ENCODE data around the gene SPHK1. TPM values are rescaled to one million over a fixed set of nuclear protein-coding genes. Genes with fewer than 3 reads are reported as not detected.

The SPHK1 gene
- total RNA-seq, 1 experiment from 2014 or later, result 18.2 TPM

DNA sequence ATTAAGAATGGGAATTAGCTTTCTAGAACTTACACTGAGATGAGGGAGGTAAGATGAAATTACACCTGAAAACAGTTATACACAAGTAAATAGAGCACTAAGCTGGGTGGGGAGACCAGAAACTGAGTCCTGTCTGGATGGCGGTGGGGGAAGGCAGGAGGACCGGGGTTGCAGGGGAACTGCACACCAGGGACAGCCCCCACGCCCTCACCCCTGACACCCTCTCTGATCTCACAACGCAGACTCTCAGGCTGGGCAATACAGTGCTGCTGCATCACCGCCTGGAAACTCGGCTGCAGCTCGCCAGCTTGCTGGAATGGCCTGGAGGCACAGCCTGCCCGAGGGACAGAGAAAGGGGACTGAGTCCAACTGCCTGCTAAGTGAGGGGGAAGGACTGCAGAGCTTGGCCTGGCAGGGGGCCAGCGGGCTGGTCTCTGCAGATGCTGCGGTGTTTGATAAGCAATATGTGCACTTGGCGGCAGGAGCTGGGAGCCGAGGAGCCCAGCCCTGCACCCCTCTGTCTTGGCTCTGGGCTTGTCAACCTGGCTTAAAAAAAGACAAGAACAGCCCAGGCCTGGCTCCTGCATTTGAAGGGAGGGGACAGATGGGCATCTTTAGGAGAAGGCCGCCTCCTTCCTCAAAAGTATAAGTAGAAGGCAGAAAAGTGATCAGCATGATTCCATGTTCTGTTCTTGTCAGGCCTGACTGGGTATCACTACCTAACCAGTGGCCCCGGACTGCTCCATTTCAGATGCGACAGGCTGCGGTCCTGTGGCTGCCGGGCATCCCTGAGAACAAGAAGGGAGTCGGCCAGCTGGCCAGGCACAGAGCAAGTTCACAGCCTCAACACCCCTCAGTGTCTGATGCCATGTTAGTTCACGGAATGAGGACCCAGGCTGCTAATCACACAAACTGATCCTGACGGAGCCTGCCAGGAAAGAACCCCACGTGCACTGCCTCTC is 30.2 kb downstream of the SPHK1 start:
- ChIA-PET POLR2A (interaction anchor here (0.5 to 0.6 kb wide), 2 partner anchors 11 to 91 kb away, joined by 5 to 12 read pairs; no protein-coding TSS in a partner anchor), CTCF (no interaction called here)
- in situ Hi-C loops (cut with HindIII; ENCODE audit: low pct_unique_long_range_greater_than_20kb, low sequenced_read_pairs), result no loop called here
- no peak overlapping the region for H3K4me3 ChIP-seq (ENCODE audit: low read depth in 2 of 2, low read length in 2 of 2)
- H3K9me3 ChIP-seq (ENCODE audit: control insufficient read depth, insufficient read depth, low read depth, low read length), result no peaks in the 10 kb centered on the region
- H3K27me3 ChIP-seq (ENCODE audit: control insufficient read depth, insufficient read depth, low read length), result no peaks in the 10 kb centered on the region
- ATAC-seq, result no peak
- intact Hi-C loops (cut with micrococcal nuclease; ENCODE audit: unreplicated experiment), result no loop called here
- H3K27ac ChIP-seq (ENCODE audit: low read length), result no peak overlapping the region
- no peaks in the 10 kb centered on the region for H3K4me1 ChIP-seq (ENCODE audit: control insufficient read depth, insufficient read depth, low read length)
- BruUV-seq (replicated peaks), result no TSS peak
- TF ChIP-seq TCF7L2 (IDR thresholded peaks at IDR 0.05; ENCODE audit: low read depth, low read length) (no peak), POLR2AphosphoS5 (IDR thresholded peaks at IDR 0.05; ENCODE audit: low read depth, low read length) (no peak), SIN3A (IDR thresholded peaks at IDR 0.05; ENCODE audit: borderline replicate concordance, insufficient read depth, low read depth, low read length) (no peak)
- TF ChIP-seq, protein P1, sequence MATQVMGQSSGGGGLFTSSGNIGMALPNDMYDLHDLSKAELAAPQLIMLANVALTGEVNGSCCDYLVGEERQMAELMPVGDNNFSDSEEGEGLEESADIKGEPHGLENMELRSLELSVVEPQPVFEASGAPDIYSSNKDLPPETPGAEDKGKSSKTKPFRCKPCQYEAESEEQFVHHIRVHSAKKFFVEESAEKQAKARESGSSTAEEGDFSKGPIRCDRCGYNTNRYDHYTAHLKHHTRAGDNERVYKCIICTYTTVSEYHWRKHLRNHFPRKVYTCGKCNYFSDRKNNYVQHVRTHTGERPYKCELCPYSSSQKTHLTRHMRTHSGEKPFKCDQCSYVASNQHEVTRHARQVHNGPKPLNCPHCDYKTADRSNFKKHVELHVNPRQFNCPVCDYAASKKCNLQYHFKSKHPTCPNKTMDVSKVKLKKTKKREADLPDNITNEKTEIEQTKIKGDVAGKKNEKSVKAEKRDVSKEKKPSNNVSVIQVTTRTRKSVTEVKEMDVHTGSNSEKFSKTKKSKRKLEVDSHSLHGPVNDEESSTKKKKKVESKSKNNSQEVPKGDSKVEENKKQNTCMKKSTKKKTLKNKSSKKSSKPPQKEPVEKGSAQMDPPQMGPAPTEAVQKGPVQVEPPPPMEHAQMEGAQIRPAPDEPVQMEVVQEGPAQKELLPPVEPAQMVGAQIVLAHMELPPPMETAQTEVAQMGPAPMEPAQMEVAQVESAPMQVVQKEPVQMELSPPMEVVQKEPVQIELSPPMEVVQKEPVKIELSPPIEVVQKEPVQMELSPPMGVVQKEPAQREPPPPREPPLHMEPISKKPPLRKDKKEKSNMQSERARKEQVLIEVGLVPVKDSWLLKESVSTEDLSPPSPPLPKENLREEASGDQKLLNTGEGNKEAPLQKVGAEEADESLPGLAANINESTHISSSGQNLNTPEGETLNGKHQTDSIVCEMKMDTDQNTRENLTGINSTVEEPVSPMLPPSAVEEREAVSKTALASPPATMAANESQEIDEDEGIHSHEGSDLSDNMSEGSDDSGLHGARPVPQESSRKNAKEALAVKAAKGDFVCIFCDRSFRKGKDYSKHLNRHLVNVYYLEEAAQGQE (IDR thresholded peaks at IDR 0.05; ENCODE audit: insufficient read depth in 1 of 2, low read depth in 2 of 2, low read length in 1 of 2), result no peak
- TF ChIP-seq, protein P2, sequence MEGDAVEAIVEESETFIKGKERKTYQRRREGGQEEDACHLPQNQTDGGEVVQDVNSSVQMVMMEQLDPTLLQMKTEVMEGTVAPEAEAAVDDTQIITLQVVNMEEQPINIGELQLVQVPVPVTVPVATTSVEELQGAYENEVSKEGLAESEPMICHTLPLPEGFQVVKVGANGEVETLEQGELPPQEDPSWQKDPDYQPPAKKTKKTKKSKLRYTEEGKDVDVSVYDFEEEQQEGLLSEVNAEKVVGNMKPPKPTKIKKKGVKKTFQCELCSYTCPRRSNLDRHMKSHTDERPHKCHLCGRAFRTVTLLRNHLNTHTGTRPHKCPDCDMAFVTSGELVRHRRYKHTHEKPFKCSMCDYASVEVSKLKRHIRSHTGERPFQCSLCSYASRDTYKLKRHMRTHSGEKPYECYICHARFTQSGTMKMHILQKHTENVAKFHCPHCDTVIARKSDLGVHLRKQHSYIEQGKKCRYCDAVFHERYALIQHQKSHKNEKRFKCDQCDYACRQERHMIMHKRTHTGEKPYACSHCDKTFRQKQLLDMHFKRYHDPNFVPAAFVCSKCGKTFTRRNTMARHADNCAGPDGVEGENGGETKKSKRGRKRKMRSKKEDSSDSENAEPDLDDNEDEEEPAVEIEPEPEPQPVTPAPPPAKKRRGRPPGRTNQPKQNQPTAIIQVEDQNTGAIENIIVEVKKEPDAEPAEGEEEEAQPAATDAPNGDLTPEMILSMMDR (IDR thresholded peaks at IDR 0.05), result no peak
- DNase-seq (ENCODE audit: low read depth, low spot score), result no peak
- H3K36me3 ChIP-seq (ENCODE audit: control insufficient read depth, insufficient read depth, low read length), result no peaks in the 10 kb centered on the region

DNA sequence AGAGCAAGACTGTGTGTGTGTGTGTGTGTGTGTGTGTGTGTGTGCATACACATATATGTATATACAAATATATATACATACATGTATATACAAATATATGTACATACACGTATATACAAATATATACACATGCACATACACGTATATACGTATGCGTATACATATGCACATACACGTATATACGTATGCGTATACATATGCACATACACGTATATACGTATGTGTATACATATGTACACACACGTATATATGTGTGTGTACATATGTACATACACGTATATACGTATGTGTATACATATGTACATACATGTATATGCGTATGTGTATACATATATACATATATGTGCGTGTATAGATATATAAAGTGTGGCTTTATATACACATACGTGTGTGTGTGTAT is 31.4 kb downstream of the SPHK1 start:
- POLR2A ChIA-PET, result no interaction called here

More for the DNA sequence above, 31.4 kb downstream of the SPHK1 start:
- no peak for DNase-seq (ENCODE audit: low read depth, low spot score)
- ATAC-seq, result no peak
- intact Hi-C loops (cut with micrococcal nuclease; ENCODE audit: unreplicated experiment) (no loop called here), in situ Hi-C loops (cut with HindIII; ENCODE audit: low pct_unique_long_range_greater_than_20kb, low sequenced_read_pairs) (no loop called here)
- no TSS peak for BruUV-seq (replicated peaks)
- no peaks in the 10 kb centered on the region for H3K36me3 ChIP-seq (ENCODE audit: control insufficient read depth, insufficient read depth, low read length)
- H3K4me1 ChIP-seq (ENCODE audit: control insufficient read depth, insufficient read depth, low read length), result no peaks in the 10 kb centered on the region; the same call in 1 of the 2 replicates
- no peak overlapping the region for H3K4me3 ChIP-seq (ENCODE audit: low read depth in 2 of 2, low read length in 2 of 2)
- no peaks in the 10 kb centered on the region for H3K9me3 ChIP-seq (ENCODE audit: control insufficient read depth, insufficient read depth, low read depth, low read length)
- no peaks in the 10 kb centered on the region for H3K27me3 ChIP-seq (ENCODE audit: control insufficient read depth, insufficient read depth, low read length)
- H3K27ac ChIP-seq (ENCODE audit: low read length), result no peak overlapping the region
- TF ChIP-seq SIN3A (IDR thresholded peaks at IDR 0.05; ENCODE audit: borderline replicate concordance, insufficient read depth, low read depth, low read length) (no peak), POLR2AphosphoS5 (IDR thresholded peaks at IDR 0.05; ENCODE audit: low read depth, low read length) (no peak), TCF7L2 (IDR thresholded peaks at IDR 0.05; ENCODE audit: low read depth, low read length) (no peak)
- TF ChIP-seq, protein P1 (IDR thresholded peaks at IDR 0.05; ENCODE audit: insufficient read depth in 1 of 2, low read depth in 2 of 2, low read length in 1 of 2), result no peak
- TF ChIP-seq, protein P2 (IDR thresholded peaks at IDR 0.05), result no peak
- CTCF ChIA-PET, result no interaction called here

Data from Panc1 (cell line).